ENCODE data around the gene LAMA3. TPM values are rescaled to one million over a fixed set of nuclear protein-coding genes. Genes with fewer than 3 reads are reported as not detected.
A peak's percentile ranks its signal among the peaks of the same experiment; 100 is the strongest.

The LAMA3 gene
- total and polyA plus RNA-seq, 10 donors: 1.3 to 7.1 (median 3.0) TPM

GRCh38 chr18:23918395-23919032 lies 229.3 kb downstream of the LAMA3 start:
- H3K4me3 ChIP-seq: no peak overlapping the region
- H3K9me3 ChIP-seq: no peaks in the 10 kb centered on the region
- peaks cover 0 to 7% (median 6%) of the 10 kb centered on the region in 6 donors for H3K4me1 ChIP-seq
- no peaks in the 10 kb centered on the region for H3K27me3 ChIP-seq (replicated peaks in 1 of 7)
- peak; percentile 86 for DNase-seq
- H3K36me3 ChIP-seq: no peaks in the 10 kb centered on the region
- 33 to 40% (median 34%) methylated on average over 10 of the region's 10 CpGs for WGBS, 5 donors
- intact Hi-C loops (cut with DNase I; ENCODE audit: low total_unique reads): loop anchor here (10.0 kb wide), 2 partner anchors 104 to 294 kb away; no protein-coding TSS in a partner anchor
- TF ChIP-seq, protein P1, sequence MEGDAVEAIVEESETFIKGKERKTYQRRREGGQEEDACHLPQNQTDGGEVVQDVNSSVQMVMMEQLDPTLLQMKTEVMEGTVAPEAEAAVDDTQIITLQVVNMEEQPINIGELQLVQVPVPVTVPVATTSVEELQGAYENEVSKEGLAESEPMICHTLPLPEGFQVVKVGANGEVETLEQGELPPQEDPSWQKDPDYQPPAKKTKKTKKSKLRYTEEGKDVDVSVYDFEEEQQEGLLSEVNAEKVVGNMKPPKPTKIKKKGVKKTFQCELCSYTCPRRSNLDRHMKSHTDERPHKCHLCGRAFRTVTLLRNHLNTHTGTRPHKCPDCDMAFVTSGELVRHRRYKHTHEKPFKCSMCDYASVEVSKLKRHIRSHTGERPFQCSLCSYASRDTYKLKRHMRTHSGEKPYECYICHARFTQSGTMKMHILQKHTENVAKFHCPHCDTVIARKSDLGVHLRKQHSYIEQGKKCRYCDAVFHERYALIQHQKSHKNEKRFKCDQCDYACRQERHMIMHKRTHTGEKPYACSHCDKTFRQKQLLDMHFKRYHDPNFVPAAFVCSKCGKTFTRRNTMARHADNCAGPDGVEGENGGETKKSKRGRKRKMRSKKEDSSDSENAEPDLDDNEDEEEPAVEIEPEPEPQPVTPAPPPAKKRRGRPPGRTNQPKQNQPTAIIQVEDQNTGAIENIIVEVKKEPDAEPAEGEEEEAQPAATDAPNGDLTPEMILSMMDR (IDR thresholded peaks at IDR 0.05 in 8 of 11, conservative IDR thresholded peaks at IDR 0.05 in 3 of 11): peak; percentile 25 to 88 (median 79)
- no peak for TF ChIP-seq POLR2AphosphoS5 (IDR thresholded peaks at IDR 0.05)
- no peak overlapping the region for H3K27ac ChIP-seq

- Histone ChIP-seq H3K4me3 (no peak overlapping the region), H3K27ac (no peak overlapping the region), H3K9me3 (no peaks in the 10 kb centered on the region), H3K27me3 (replicated peaks in 1 of 7) (no peaks in the 10 kb centered on the region), H3K4me1 (peaks cover 0 to 7% (median 6%) of the 10 kb centered on the region in 6 donors), H3K36me3 (no peaks in the 10 kb centered on the region)
- intact Hi-C loops (cut with DNase I; ENCODE audit: low total_unique reads): no loop called here
- 84 to 95% (median 89%) methylated on average over 4 of the region's 4 CpGs for WGBS, 5 donors
- DNase-seq: no peak
- no peak for TF ChIP-seq POLR2AphosphoS5 (IDR thresholded peaks at IDR 0.05)
- TF ChIP-seq, protein P1 (IDR thresholded peaks at IDR 0.05 in 8 of 11, conservative IDR thresholded peaks at IDR 0.05 in 3 of 11): no peak
- no peak for TF ChIP-seq POLR2A (IDR thresholded peaks at IDR 0.05)
These were observed 230.8 kb downstream of the LAMA3 start for GRCh38 chr18:23920054-23920453.

GRCh38 chr18:23921716-23922285 lies 232.5 kb downstream of the LAMA3 start:
- no peaks in the 10 kb centered on the region for H3K36me3 ChIP-seq
- WGBS, 5 donors: 94 to 96% (median 95%) methylated on average over 12 of the region's 12 CpGs
- no peak for TF ChIP-seq POLR2A (IDR thresholded peaks at IDR 0.05)
- TF ChIP-seq POLR2AphosphoS5 (IDR thresholded peaks at IDR 0.05): no peak
- TF ChIP-seq, protein P1 (IDR thresholded peaks at IDR 0.05 in 8 of 11, conservative IDR thresholded peaks at IDR 0.05 in 3 of 11): no peak
- no peak for DNase-seq
- peaks cover 0 to 7% (median 6%) of the 10 kb centered on the region in 6 donors for H3K4me1 ChIP-seq
- no peak overlapping the region for H3K4me3 ChIP-seq
- no peaks in the 10 kb centered on the region for H3K9me3 ChIP-seq
- no peaks in the 10 kb centered on the region for H3K27me3 ChIP-seq (replicated peaks in 1 of 7)
- H3K27ac ChIP-seq: no peak overlapping the region
- intact Hi-C loops (cut with DNase I; ENCODE audit: low total_unique reads): no loop called here

GRCh38 chr18:23922939-23923338 lies 233.7 kb downstream of the LAMA3 start:
- H3K9me3 ChIP-seq: no peaks in the 10 kb centered on the region
- peaks cover 0 to 7% (median 6%) of the 10 kb centered on the region in 6 donors for H3K4me1 ChIP-seq
- H3K27me3 ChIP-seq (replicated peaks in 1 of 7): no peaks in the 10 kb centered on the region
- intact Hi-C loops (cut with DNase I; ENCODE audit: low total_unique reads): no loop called here
- TF ChIP-seq, protein P1 (IDR thresholded peaks at IDR 0.05 in 8 of 11, conservative IDR thresholded peaks at IDR 0.05 in 3 of 11): no peak
- TF ChIP-seq POLR2A (IDR thresholded peaks at IDR 0.05): no peak
- TF ChIP-seq POLR2AphosphoS5 (IDR thresholded peaks at IDR 0.05): no peak
- no peak overlapping the region for H3K4me3 ChIP-seq
- 80 to 93% (median 85%) methylated on average over 1 of the region's 1 CpG for WGBS, 5 donors
- no peak for DNase-seq
- no peak overlapping the region for H3K27ac ChIP-seq
- no peaks in the 10 kb centered on the region for H3K36me3 ChIP-seq

Measured in spleen (tissue), 11 donors.